GM08714 (cell line): Measurements from ENCODE around the gene TSR2.
"Not testable (repeated sequence)": the region's sequence is repeated elsewhere in the genome, so short reads cannot be mapped to it uniquely, and the experiment has no call there.

Experiments
- H3K4me3 ChIP-seq: fragments of 200-500 bp; sonication (Bioruptor generic); 2 replicates; pipeline ENCODE4 v1.5.1; 2014; ENCODE audit warnings: mild to moderate bottlenecking, low read length, inconsistent platforms
- ZNF274 ChIP-seq: IDR thresholded peaks from 2 replicates; pipeline ENCODE4 v1.6.1; 2012; ENCODE audit warnings: mild to moderate bottlenecking, low read depth, low read length

Gene TSR2

GRCh38 chrX:54442790-54443189 lies 2.6 kb downstream of the TSR2 start:
- TF ChIP-seq ZNF274: no peak
- no peak overlapping the region for H3K4me3 ChIP-seq

GRCh38 chrX:54444752-54445151 lies 4.5 kb downstream of the TSR2 start:
- no peak overlapping the region for H3K4me3 ChIP-seq
- TF ChIP-seq ZNF274: no peak

DNA sequence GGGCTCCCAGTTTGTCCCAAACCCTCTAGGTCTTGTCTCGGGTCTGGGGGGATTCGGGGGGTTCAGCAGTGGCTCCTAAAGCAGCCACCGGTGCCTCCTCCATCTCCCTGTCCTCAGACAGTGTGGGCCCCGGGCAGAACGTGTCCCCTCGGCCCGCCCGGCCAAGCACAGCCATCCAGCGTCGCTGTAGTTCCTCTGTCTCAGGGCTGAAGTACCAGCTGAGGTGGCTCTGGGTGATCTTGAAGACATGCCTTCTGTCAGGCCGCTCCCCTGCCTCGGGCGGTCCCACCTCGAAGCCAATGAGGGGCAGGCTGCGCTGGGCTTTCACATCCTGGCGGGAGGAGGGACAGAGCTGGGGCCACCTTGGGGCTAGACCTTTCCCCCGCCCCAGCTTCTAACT lies 5.9 kb downstream of the TSR2 start:
- H3K4me3 ChIP-seq: no peak overlapping the region
- no peak for TF ChIP-seq ZNF274

DNA sequence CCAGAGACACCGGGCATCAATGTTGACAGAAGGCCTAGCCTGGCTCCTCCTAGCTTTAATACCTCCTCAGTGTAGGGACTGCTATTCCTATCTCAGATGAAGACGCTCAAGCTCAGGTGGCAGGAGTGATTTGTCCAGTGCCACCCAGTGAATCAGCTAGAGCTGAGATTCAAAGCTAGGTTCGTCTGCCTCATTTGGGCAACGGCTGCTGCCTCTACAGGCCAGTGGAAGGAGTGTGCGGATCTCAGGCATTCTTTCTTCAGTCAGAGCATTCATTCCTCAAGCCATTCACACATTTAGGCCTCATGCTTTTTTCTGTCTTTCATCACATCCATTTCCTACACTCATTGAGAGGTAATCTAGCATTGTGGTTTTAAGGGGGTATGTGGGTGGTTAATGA lies 7.3 kb downstream of the TSR2 start:
- no peak for TF ChIP-seq ZNF274
- no peak overlapping the region for H3K4me3 ChIP-seq

GRCh38 chrX:54449929-54450328 lies 9.7 kb downstream of the TSR2 start:
- TF ChIP-seq ZNF274: no peak
- H3K4me3 ChIP-seq: no peak overlapping the region

- no peak for TF ChIP-seq ZNF274
- H3K4me3 ChIP-seq: no peak overlapping the region
These were observed 12.7 kb downstream of the TSR2 start for GRCh38 chrX:54452920-54453319.

GRCh38 chrX:54470054-54470760 lies 30.0 kb downstream of the TSR2 start:
- H3K4me3 ChIP-seq: no peak overlapping the region
- no peak for TF ChIP-seq ZNF274

DNA sequence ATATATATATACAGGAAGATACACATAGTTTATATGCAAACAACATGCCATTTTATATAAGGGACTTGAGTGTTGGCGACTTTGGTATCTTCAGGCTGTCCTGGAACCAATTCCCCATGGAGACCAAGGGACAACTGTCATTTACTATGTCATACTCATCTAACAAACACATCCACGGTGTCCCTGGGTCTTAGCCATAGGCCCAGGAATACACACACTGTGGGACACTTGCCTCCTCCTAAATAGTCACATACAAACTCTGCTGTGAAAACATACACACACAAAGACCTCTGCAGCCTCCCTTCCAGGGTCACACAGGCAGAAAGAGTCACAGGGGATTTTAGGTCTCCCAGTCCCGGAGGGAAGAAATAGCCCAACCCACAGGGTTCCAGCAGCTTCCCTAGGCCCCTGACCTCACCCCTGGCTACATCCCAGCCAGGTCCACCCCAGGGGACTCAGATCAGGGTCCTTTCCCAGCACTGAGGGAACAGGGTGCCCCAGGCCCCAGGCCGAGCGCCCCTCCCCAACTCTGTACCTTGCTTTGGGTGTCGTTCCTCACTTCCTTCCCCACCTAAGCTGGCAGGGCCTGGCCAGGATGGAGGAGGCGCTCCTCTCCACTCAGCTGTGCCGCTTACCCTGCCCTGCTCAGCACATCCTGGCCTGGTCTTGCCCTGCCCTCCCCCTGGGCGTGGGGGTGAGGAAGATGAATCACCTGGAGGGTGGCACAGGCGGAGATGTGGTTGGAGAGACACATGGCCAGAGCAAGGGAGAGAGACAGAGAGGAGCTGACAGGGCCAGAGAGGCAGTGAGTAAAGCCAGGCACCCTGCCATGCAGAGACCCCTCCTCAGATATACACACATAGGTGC lies 34.0 kb downstream of the TSR2 start:
- no peak for TF ChIP-seq ZNF274
- H3K4me3 ChIP-seq: no peak overlapping the region

DNA sequence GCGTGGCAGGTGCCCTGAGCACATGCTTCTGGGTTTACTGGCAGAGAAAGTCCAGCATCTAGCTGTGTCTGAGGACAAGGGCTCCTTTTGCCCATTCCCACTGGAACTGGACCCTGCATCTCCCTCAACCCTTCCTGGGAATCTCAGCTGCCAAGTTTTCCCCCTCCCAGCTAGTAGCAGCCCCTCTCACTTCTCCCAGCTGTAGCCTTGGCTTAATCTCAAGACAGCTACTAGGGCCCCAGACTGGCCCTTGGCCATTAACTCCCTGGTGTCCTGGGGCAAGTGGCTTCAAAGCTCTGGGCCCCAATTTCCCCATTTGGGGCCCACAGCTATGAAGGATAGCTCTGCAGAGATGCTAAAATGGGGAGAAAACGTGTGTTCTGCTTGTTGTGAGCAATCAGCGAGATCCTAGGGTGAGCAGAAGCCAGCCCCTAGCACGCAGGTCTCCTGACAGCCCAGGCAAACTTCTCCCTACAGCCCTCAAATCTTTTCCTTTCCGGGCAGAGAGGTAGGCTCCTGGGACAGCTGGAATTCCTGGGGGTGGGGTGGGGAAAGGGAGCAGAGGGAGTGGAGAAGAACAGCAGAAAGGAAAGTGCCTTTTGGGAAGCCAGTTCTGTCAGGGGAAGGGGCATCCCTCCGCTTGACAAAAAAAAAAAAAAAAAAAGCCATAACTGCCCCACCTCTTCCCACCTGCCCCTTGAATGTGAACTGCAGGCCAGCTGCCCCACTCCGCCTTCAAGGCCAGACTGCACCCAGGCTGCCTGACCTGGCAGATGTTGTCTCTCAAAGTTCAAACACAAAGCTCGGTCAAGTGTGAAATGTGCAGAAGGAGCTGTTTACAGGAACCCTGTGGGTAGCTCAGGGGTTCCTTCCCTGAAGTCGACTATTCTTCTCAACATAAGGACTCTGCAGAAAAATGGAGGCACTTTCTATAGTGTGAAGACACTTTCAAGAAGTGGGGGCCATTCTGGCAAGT lies 39.2 kb downstream of the TSR2 start:
- no peak for TF ChIP-seq ZNF274
- no peak overlapping the region for H3K4me3 ChIP-seq

DNA sequence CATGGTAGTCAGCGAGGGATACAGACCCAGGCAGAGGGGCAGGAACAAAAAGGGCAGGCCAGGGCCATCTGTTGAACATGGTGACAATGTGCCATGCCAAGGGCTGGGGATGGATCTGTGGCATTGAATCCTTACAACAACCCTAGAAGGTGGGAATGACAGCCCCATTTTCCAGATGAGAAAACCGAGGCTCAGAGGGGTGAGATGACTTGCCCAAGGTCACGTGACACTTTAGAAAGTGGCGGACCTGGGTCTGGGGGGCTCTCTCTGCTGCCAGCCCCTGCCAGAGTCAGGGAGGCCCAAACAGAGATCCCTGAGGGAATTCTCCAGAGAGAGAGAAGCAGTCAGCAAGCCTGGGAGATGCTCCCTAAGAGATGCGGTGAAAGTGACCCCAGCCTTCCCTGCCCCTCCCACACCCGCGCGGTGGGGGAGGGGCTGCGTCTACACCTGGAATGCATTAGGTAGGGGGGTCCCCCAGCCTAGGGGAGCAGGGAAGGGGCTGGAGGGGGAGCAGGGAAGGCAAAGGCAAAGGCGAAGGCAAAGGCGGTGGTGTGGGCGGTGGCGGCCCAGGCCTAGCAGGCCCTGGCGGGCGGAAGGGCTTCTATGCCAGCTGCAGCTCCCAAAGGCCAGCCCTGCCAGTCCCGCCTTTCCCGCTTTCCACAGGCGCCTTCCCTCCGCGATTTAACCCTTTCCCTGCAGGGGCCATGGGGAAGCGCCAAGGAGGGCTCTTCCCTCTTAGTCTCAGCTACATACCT lies 42.8 kb downstream of the TSR2 start:
- no peak for TF ChIP-seq ZNF274
- no peak overlapping the region for H3K4me3 ChIP-seq

- H3K4me3 ChIP-seq: no peak overlapping the region
- no peak for TF ChIP-seq ZNF274
These were observed 43.7 kb downstream of the TSR2 start for GRCh38 chrX:54483946-54484345.

GRCh38 chrX:54484666-54485065 lies 44.5 kb downstream of the TSR2 start:
- TF ChIP-seq ZNF274: no peak
- no peak overlapping the region for H3K4me3 ChIP-seq

DNA sequence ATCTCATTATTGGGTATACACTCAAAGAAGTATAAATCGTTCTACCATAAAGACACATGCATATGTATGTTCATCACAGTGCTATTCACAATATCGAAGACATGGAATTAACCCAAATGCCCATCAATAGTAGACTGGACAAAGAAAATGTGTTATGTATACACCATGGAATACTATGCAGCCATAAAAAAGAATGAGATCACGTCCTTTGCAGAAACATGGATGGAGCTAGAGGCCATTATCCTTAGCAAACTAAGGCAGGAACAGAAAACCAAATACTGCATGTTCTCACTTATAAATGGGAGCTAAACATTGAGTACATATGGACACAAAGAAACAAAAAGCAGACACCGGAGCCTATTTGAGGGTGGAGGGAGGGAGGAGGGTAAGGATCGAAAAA lies 49.6 kb downstream of the TSR2 start:
- H3K4me3 ChIP-seq: not testable (repeated sequence)

- TF ChIP-seq ZNF274: no peak
- no peak overlapping the region for H3K4me3 ChIP-seq
These were observed 52.1 kb downstream of the TSR2 start for GRCh38 chrX:54492340-54492739.
